SK-N-SH (cell line): ENCODE measurements around the gene MAP4K4. TPM values are rescaled to one million over a fixed set of nuclear protein-coding genes. Genes with fewer than 3 reads are reported as not detected.

Source experiments
- CTCF ChIA-PET: fragments of 300-600, 350-600 bp; formaldehyde crosslinking; extraction: SDS; loops from one replicate; lab custom pipeline; 2021; lab: Yijun Ruan, JAX
- POLR2A ChIA-PET: fragments of 350-600 bp; sonication (Branson Sonifier 250); formaldehyde crosslinking; extraction: SDS; loops from one replicate; lab custom pipeline; 2020; ENCODE audit warnings: antibody characterized with exemption, inconsistent platforms; lab: Yijun Ruan, JAX
- DNase-seq: peaks from one replicate; pipeline ENCODE4 v3.0.0; 2012
- H2AFZ ChIP-seq: fragments of 200-600 bp; sonication (generic); 2 replicates; pipeline ENCODE4 v1.8.1; 2016; ENCODE audit warnings: antibody characterized with exemption, mild to moderate bottlenecking, low read depth
- H3F3A ChIP-seq: fragments of 200-600 bp; sonication (generic); replicated peaks from 2 replicates; pipeline ENCODE3; 2016; ENCODE audit warnings: antibody characterized with exemption, mild to moderate bottlenecking; ENCODE audit not compliant: insufficient read depth
- H3K27ac ChIP-seq, 2 experiments: fragments of 200-500 bp in 1 of 2; fragments of 200-600 bp in 1 of 2; sonication (Bioruptor generic) in 1 of 2; sonication (generic), shearing (Covaris generic) in 1 of 2; 2 replicates each; pipeline versions ENCODE4 v1.5.1 to v1.6.1; 2014 to 2016; ENCODE audit warnings: low read depth in 2 of 2, inconsistent platforms in 1 of 2, low read length in 1 of 2, mild to moderate bottlenecking in 1 of 2, mixed read lengths in 1 of 2
- H3K27me3 ChIP-seq: fragments of 200-600 bp; sonication (generic), shearing (Covaris generic); 2 replicates; pipeline ENCODE4 v1.6.1; 2016; ENCODE audit warnings: mixed run types; ENCODE audit not compliant: insufficient read depth
- H3K36me3 ChIP-seq, 2 experiments: fragments of 200-500 bp in 1 of 2; fragments of 200-600 bp in 1 of 2; sonication (Bioruptor generic) in 1 of 2; sonication (generic) in 1 of 2; replicated peaks in 1 of 2; 2 replicates each; pipeline versions ENCODE3 to v1.5.1; 2014 to 2016; ENCODE audit warnings: low read length in 1 of 2, mild to moderate bottlenecking in 1 of 2; ENCODE audit not compliant: insufficient read depth in 2 of 2, control insufficient read depth in 1 of 2
- H3K4me1 ChIP-seq, 2 experiments: fragments of 200-500 bp in 1 of 2; fragments of 200-600 bp in 1 of 2; sonication (Bioruptor generic) in 1 of 2; sonication (generic), shearing (Covaris generic) in 1 of 2; 2 replicates each; pipeline versions ENCODE4 v1.5.1 to v1.6.1; 2014 to 2016; ENCODE audit warnings: low read depth in 1 of 2, low read length in 1 of 2, mixed run types in 1 of 2; ENCODE audit not compliant: insufficient read depth in 2 of 2, control insufficient read depth in 1 of 2
- H3K4me2 ChIP-seq: fragments of 200-600 bp; sonication (generic), shearing (Covaris generic); 2 replicates; pipeline ENCODE4 v1.6.1; 2017; ENCODE audit warnings: mixed run types
- H3K4me3 ChIP-seq, 2 experiments: fragments of 200-500 bp in 1 of 2; fragments of 200-600 bp in 1 of 2; sonication (Bioruptor generic) in 1 of 2; sonication (generic), shearing (Covaris generic) in 1 of 2; 2 replicates each; pipeline versions ENCODE4 v1.5.1 to v1.8.1; 2014 to 2016; ENCODE audit warnings: low read depth in 2 of 2, inconsistent platforms in 1 of 2, low read length in 1 of 2, mild to moderate bottlenecking in 1 of 2, mixed read lengths in 1 of 2, moderate library complexity in 1 of 2
- H3K79me2 ChIP-seq: fragments of 200-600 bp; sonication (generic); 2 replicates; pipeline ENCODE4 v1.8.1; 2017; ENCODE audit warnings: mild to moderate bottlenecking; ENCODE audit not compliant: insufficient read depth
- H3K9ac ChIP-seq: fragments of 200-600 bp; sonication (generic); 2 replicates; pipeline ENCODE4 v1.6.1; 2017; ENCODE audit warnings: mixed run types
- H3K9me2 ChIP-seq: fragments of 200-600 bp; sonication (generic); 2 replicates; pipeline ENCODE4 v1.6.1; 2017; ENCODE audit warnings: mixed run types
- H3K9me3 ChIP-seq: fragments of 200-600 bp; sonication (generic); 2 replicates; pipeline ENCODE4 v1.6.1; 2017; ENCODE audit warnings: mixed run types, mild to moderate bottlenecking, moderate library complexity
- H4K20me1 ChIP-seq: fragments of 200-600 bp; sonication (generic); 2 replicates; pipeline ENCODE4 v1.6.1; 2017; ENCODE audit warnings: mild to moderate bottlenecking, mixed run types; ENCODE audit not compliant: insufficient read depth
- CHD2 ChIP-seq: fragments of 150-350 bp; IDR thresholded peaks from 2 replicates; pipeline ENCODE4 v1.6.1; 2018; ENCODE audit warnings: low read length; ENCODE audit not compliant: partially characterized antibody
- EP300 ChIP-seq, 2 experiments: IDR thresholded peaks; 2 replicates each; pipeline versions ENCODE4 v1.4.0 to v1.6.1; 2012; ENCODE audit warnings: borderline replicate concordance in 1 of 2, low read depth in 1 of 2, low read length in 1 of 2
- FOSL2 ChIP-seq: IDR thresholded peaks from 2 replicates; pipeline ENCODE4 v1.4.0; 2012; ENCODE audit warnings: low read depth, mild to moderate bottlenecking, moderate library complexity, borderline replicate concordance
- FOXM1 ChIP-seq: IDR thresholded peaks from 2 replicates; pipeline ENCODE4 v1.4.0; 2012; ENCODE audit warnings: low read depth, mild to moderate bottlenecking
- POLR2AphosphoS5 ChIP-seq: IDR thresholded peaks from 2 replicates; pipeline ENCODE4 v1.6.1; 2012; ENCODE audit warnings: low read depth, low read length
- RAD21 ChIP-seq: IDR thresholded peaks from 2 replicates; pipeline ENCODE4 v1.6.1; 2012; ENCODE audit warnings: mild to moderate bottlenecking, low read length
- RFX5 ChIP-seq: IDR thresholded peaks from 2 replicates; pipeline ENCODE4 v1.6.1; 2012; ENCODE audit warnings: mild to moderate bottlenecking, improper control_type of control experiment, low read length
- TAF1 ChIP-seq: IDR thresholded peaks from 2 replicates; pipeline ENCODE4 v1.6.1; 2012; ENCODE audit warnings: low read depth, mild to moderate bottlenecking, low read length, moderate library complexity, borderline replicate concordance
- TCF12 ChIP-seq: IDR thresholded peaks from 2 replicates; pipeline ENCODE4 v1.4.0; 2012
- TEAD4 ChIP-seq: IDR thresholded peaks from 2 replicates; pipeline ENCODE4 v1.4.0; 2012; ENCODE audit warnings: mild to moderate bottlenecking, borderline replicate concordance; ENCODE audit not compliant: insufficient read depth
- WGBS: methylation state at CpG from one replicate; pipeline ENCODE4 v1.1.6; 2017; ENCODE audit warnings: low lambda C conversion rate; 5-methylcytosine and 5-hydroxymethylcytosine counted together
- polyA plus RNA-seq, 3 experiments: library from polyadenylated mRNA; depleted of rRNA; stranded (reverse); fragments of >200 nt; gene quantifications; 2 replicates each; pipeline ENCODE4 v1.2.3, GENCODE V29; 2012
- TF ChIP-seq, protein P1 (sequence below): fragments of 150-350 bp; IDR thresholded peaks from 2 replicates; pipeline ENCODE4 v1.6.1; 2017; ENCODE audit warnings: antibody characterized with exemption, low read length, low read depth, borderline replicate concordance
- TF ChIP-seq, protein P2 (sequence below): IDR thresholded peaks from 2 replicates; pipeline ENCODE4 v1.4.0; 2012; ENCODE audit warnings: low read depth
- TF ChIP-seq, protein P3 (sequence below): IDR thresholded peaks from 2 replicates; pipeline ENCODE4 v1.4.0; 2012; ENCODE audit warnings: low read depth, borderline replicate concordance
- TF ChIP-seq, protein P4 (sequence below): IDR thresholded peaks from 2 replicates; pipeline ENCODE4; 2012
- TF ChIP-seq, protein P5 (sequence below): fragments of 200-600 bp; sonication (generic); IDR thresholded peaks from 2 replicates; pipeline ENCODE4 v1.6.1; 2017; ENCODE audit warnings: antibody characterized with exemption, mild to moderate bottlenecking, moderate library complexity

Gene MAP4K4
- polyA plus RNA-seq, 1 of the 3 experiments (the other 2 are of a cell fraction): 72.9 TPM

DNA sequence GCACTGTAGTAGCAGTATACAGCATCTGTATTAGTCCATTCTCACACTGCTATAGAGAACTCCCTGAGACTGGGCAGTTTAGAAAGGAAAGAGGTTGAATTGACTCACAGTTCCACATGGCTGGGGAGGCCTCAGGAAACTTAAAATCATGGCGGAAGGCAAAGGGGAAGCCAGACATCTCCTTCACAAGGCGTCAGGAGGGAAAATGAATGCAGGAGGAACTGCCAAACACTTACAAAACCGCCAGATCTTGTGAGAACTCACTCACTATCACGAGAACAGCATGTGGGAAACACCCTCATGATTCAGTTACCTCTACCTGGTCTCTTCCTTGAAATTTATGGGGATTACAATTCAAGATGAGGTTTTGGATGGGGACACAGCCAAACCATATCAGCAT is 25.4 kb downstream of the MAP4K4 start (continued):
- no peak for TF ChIP-seq POLR2AphosphoS5
- TF ChIP-seq, all 33 proteins: peak for 0

DNA sequence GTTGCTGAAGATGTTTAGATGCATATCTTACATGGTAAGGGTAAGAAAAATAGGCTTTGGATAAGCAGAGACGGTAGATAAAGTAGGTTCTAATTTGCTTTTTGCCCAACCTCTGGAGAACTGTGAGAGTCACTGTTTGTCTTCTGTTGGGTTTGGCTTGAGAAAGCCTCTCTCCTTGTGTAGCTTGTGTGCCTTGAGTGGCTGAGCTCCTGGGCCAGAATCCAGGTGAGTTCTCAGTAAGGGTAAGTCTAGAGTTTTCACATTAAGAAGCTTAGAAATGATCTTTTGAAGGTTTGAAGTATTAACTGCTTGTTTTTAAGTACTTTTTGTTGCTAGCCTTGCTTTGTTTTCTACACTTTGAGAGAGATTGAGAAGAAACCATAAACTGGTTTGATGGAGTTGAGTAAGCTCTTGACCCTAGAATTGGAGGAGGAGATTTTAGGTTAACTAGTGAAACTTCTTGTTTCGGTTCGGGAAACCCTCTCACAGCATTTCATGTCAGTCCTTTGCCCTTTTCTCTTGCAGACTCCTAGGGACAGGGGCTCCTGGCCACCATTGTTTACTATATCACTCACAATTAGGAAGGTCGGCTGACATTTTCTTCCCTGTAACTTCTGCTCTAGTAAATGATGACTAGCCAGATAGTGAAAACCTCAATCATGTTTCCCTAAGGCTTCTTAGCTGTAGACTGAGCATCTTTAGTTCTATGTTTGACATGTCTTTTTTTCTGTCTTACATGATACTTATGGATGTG is 26.0 kb downstream of the MAP4K4 start:
- no peak overlapping the region for H3K27ac ChIP-seq
- CTCF ChIA-PET: interaction anchor here (0.7 to 1.8 kb wide), 4 partner anchors 9 to 108 kb away, joined by 3 to 5 read pairs (median 4); no protein-coding TSS in a partner anchor

More for the DNA sequence above, 26.0 kb downstream of the MAP4K4 start:
- TF ChIP-seq FOSL2: no peak
- no peak for TF ChIP-seq TAF1
- TF ChIP-seq TEAD4: no peak
- TF ChIP-seq, protein P1, sequence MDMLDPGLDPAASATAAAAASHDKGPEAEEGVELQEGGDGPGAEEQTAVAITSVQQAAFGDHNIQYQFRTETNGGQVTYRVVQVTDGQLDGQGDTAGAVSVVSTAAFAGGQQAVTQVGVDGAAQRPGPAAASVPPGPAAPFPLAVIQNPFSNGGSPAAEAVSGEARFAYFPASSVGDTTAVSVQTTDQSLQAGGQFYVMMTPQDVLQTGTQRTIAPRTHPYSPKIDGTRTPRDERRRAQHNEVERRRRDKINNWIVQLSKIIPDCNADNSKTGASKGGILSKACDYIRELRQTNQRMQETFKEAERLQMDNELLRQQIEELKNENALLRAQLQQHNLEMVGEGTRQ: no peak
- no peak for TF ChIP-seq TCF12
- TF ChIP-seq RAD21: no peak
- TF ChIP-seq CHD2: no peak
- no peak for TF ChIP-seq POLR2AphosphoS5
- TF ChIP-seq, protein P2, sequence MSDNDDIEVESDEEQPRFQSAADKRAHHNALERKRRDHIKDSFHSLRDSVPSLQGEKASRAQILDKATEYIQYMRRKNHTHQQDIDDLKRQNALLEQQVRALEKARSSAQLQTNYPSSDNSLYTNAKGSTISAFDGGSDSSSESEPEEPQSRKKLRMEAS: no peak
- no peak for TF ChIP-seq RFX5
- TF ChIP-seq, protein P3, sequence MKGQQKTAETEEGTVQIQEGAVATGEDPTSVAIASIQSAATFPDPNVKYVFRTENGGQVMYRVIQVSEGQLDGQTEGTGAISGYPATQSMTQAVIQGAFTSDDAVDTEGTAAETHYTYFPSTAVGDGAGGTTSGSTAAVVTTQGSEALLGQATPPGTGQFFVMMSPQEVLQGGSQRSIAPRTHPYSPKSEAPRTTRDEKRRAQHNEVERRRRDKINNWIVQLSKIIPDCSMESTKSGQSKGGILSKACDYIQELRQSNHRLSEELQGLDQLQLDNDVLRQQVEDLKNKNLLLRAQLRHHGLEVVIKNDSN: no peak
- TF ChIP-seq, protein P4, sequence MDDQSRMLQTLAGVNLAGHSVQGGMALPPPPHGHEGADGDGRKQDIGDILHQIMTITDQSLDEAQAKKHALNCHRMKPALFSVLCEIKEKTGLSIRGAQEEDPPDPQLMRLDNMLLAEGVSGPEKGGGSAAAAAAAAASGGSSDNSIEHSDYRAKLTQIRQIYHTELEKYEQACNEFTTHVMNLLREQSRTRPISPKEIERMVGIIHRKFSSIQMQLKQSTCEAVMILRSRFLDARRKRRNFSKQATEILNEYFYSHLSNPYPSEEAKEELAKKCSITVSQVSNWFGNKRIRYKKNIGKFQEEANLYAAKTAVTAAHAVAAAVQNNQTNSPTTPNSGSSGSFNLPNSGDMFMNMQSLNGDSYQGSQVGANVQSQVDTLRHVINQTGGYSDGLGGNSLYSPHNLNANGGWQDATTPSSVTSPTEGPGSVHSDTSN: no peak
- no peak for TF ChIP-seq EP300 (IDR thresholded peaks at IDR 0.05; ENCODE audit: borderline replicate concordance in 1 of 2, low read depth in 1 of 2, low read length in 1 of 2)
- TF ChIP-seq, protein P5, sequence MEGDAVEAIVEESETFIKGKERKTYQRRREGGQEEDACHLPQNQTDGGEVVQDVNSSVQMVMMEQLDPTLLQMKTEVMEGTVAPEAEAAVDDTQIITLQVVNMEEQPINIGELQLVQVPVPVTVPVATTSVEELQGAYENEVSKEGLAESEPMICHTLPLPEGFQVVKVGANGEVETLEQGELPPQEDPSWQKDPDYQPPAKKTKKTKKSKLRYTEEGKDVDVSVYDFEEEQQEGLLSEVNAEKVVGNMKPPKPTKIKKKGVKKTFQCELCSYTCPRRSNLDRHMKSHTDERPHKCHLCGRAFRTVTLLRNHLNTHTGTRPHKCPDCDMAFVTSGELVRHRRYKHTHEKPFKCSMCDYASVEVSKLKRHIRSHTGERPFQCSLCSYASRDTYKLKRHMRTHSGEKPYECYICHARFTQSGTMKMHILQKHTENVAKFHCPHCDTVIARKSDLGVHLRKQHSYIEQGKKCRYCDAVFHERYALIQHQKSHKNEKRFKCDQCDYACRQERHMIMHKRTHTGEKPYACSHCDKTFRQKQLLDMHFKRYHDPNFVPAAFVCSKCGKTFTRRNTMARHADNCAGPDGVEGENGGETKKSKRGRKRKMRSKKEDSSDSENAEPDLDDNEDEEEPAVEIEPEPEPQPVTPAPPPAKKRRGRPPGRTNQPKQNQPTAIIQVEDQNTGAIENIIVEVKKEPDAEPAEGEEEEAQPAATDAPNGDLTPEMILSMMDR: no peak
- TF ChIP-seq FOXM1: no peak
- Histone ChIP-seq H3K27me3 (no peaks in the 10 kb centered on the region), H3K9me2 (no peaks in the 10 kb centered on the region), H3K4me2 (no peak overlapping the region), H3F3A (peaks cover 22% of the 10 kb centered on the region), H3K36me3 (peaks cover 0 to 11% of the 10 kb centered on the region in 2 experiments), H4K20me1 (peaks cover 100% of the 10 kb centered on the region), H3K4me3 (no peak overlapping the region), H2AFZ (no peak overlapping the region), H3K9ac (no peak overlapping the region), H3K79me2 (peaks cover 100% of the 10 kb centered on the region), H3K4me1 (peaks cover 8 to 32% of the 10 kb centered on the region in 2 experiments), H3K9me3 (no peaks in the 10 kb centered on the region)
- DNase-seq: no peak
- WGBS: 93% methylated on average over 4 of the region's 4 CpGs
- POLR2A ChIA-PET: no interaction called here
